K562 (cell line): ENCODE results near the gene SLC49A3. TPM values are rescaled to one million over a fixed set of nuclear protein-coding genes. Genes with fewer than 3 reads are reported as not detected.

Source experiments
- ATAC-seq: fragments of 200-7000 bp; cut with Tn5 transposase; 3 replicates; pipeline ENCODE4 v1.9.1; 2020; ENCODE audit warnings: moderate library complexity
- BruUV-seq: library from RNA; stranded (reverse); fragments of 400-500 nt; replicated peaks from 2 replicates; lab custom pipeline; 2021; lab: Mats Ljungman, UMichigan
- CTCF ChIA-PET: fragments of 300-600 bp; formaldehyde crosslinking; extraction: SDS; loops from one replicate; lab custom pipeline; 2021; ENCODE audit warnings: low intra/inter-chr PET ratio; lab: Yijun Ruan, JAX
- POLR2A ChIA-PET: fragments of 300-600, 350-650 bp; sonication (Branson Sonifier 250); formaldehyde crosslinking; extraction: SDS; loops from one replicate; lab custom pipeline; 2021; ENCODE audit warnings: antibody characterized with exemption, inconsistent platforms; lab: Yijun Ruan, JAX
- DNase-seq, 4 experiments: peaks; one replicate each; pipeline versions ENCODE4 v3.0.0 to v3.0.0-alpha.2; 2011 to 2018; ENCODE audit warnings: low spot score in 3 of 4, mixed read lengths in 3 of 4; ENCODE audit errors: extremely low read depth in 1 of 4
- FAIRE-seq: peaks from 2 replicates; lab custom pipeline; 2011; peaks lifted over from hg19 to GRCh38; lab: Jason Lieb, UNC
- H2AFZ ChIP-seq: 2 replicates; pipeline ENCODE4 v1.6.0; 2011; ENCODE audit warnings: low read depth, low read length, control low read depth, inconsistent platforms
- H3K27ac ChIP-seq: fragments of 200-600 bp; 3 replicates; pipeline ENCODE4 v1.8.0; 2011; ENCODE audit warnings: low read depth, mild to moderate bottlenecking, control low read depth, inconsistent platforms, low read length, moderate library complexity, mixed read lengths; ENCODE audit errors: extremely low read depth
- H3K27me3 ChIP-seq, 2 experiments: fragments of 300-600 bp in 1 of 2; 2 replicates in 1 of 2; 3 replicates in 1 of 2; pipeline versions ENCODE4 v1.6.0 to v1.8.0; 2011; ENCODE audit warnings: inconsistent platforms in 2 of 2, low read length in 2 of 2, mild to moderate bottlenecking in 1 of 2, mixed read lengths in 1 of 2, moderate library complexity in 1 of 2; ENCODE audit not compliant: control insufficient read depth in 2 of 2, insufficient read depth in 2 of 2
- H3K36me3 ChIP-seq: fragments of 300-600 bp; 3 replicates; pipeline ENCODE4 v1.8.0; 2011; ENCODE audit warnings: mild to moderate bottlenecking, low read length, inconsistent platforms; ENCODE audit not compliant: control insufficient read depth, insufficient read depth
- H3K4me1 ChIP-seq, 2 experiments: fragments of 200-600 bp in 1 of 2; replicated peaks in 1 of 2; 2 replicates in 1 of 2; 3 replicates in 1 of 2; pipeline versions ENCODE4 v1.5.1 to v1.8.0; 2011; ENCODE audit warnings: inconsistent platforms in 2 of 2, low read length in 2 of 2, mild to moderate bottlenecking in 1 of 2, mixed read lengths in 1 of 2, moderate library complexity in 1 of 2; ENCODE audit not compliant: control insufficient read depth in 2 of 2, insufficient read depth in 2 of 2
- H3K4me2 ChIP-seq: 2 replicates; pipeline ENCODE4 v1.6.1; 2011; ENCODE audit warnings: low read length, control low read depth, inconsistent platforms, mixed read lengths; ENCODE audit not compliant: insufficient read depth
- H3K4me3 ChIP-seq: fragments of 200-600 bp; sonication (generic), shearing (Covaris generic); 2 replicates; pipeline ENCODE4 v1.5.1; 2016; ENCODE audit warnings: control low read depth, inconsistent platforms
- H3K79me2 ChIP-seq: fragments of 200-600 bp; 3 replicates; pipeline ENCODE4 v1.8.0; 2011; ENCODE audit warnings: low read length, inconsistent platforms; ENCODE audit not compliant: control insufficient read depth, insufficient read depth
- H3K9ac ChIP-seq, 2 experiments: 2 replicates each; pipeline versions ENCODE4 v1.6.0 to v1.6.1; 2011; ENCODE audit warnings: low read depth in 2 of 2, low read length in 2 of 2, control low read depth in 1 of 2, inconsistent platforms in 1 of 2, mild to moderate bottlenecking in 1 of 2, mixed read lengths in 1 of 2; ENCODE audit not compliant: insufficient read depth in 1 of 2
- H3K9me1 ChIP-seq: one replicate; pipeline ENCODE4 v1.6.0; 2011; ENCODE audit warnings: inconsistent platforms, mild to moderate bottlenecking, low read length, moderate library complexity; ENCODE audit not compliant: control insufficient read depth, insufficient read depth
- H3K9me3 ChIP-seq: replicated peaks from 2 replicates; pipeline ENCODE4 v1.5.1; 2011; ENCODE audit warnings: low read depth, low read length, inconsistent platforms; ENCODE audit not compliant: control insufficient read depth, insufficient read depth
- H4K20me1 ChIP-seq: replicated peaks from 2 replicates; pipeline ENCODE4 v1.6.1; 2011; ENCODE audit warnings: low read length, inconsistent platforms, mixed read lengths; ENCODE audit not compliant: control insufficient read depth, insufficient read depth
- GATAD2B ChIP-seq: fragments of 450-650 bp; IDR thresholded peaks from 2 replicates; pipeline ENCODE4 v1.6.1; 2017; ENCODE audit warnings: mild to moderate bottlenecking, borderline replicate concordance
- NFE2 ChIP-seq: IDR thresholded peaks from 2 replicates; pipeline ENCODE4 v1.6.1; 2014; ENCODE audit warnings: antibody characterized with exemption, low read depth
- RERE ChIP-seq: sonication (generic); formaldehyde crosslinking; IDR thresholded peaks from 2 replicates; pipeline ENCODE4 v1.8.0; 2023; ENCODE audit warnings: missing genetic modification reagents, mild to moderate bottlenecking, borderline replicate concordance
- VEZF1 ChIP-seq: fragments of 200-800 bp; sonication (Bioruptor generic); IDR thresholded peaks from 2 replicates; pipeline ENCODE4 v1.6.1; 2017; ENCODE audit warnings: missing genetic modification characterization, missing compliant biosample characterization
- ZNF165 ChIP-seq: fragments of 250-450 bp; sonication (Bioruptor Pico); IDR thresholded peaks from 2 replicates; pipeline ENCODE4 v1.4.0; 2020; ENCODE audit warnings: borderline replicate concordance
- ZNF175 ChIP-seq: fragments of 200-800 bp; sonication (Bioruptor generic); IDR thresholded peaks from 2 replicates; pipeline ENCODE4 v1.6.1; 2016; ENCODE audit warnings: low read depth, mild to moderate bottlenecking, missing genetic modification characterization, missing compliant biosample characterization
- ZNF263 ChIP-seq: sonication (generic); formaldehyde crosslinking; IDR thresholded peaks from 2 replicates; pipeline ENCODE4 v1.8.0; 2022; ENCODE audit warnings: mild to moderate bottlenecking, missing genetic modification reagents, borderline replicate concordance
- ZNF639 ChIP-seq, 2 experiments: fragments of 200-800 bp in 1 of 2; sonication (Bioruptor generic) in 1 of 2; sonication (generic) in 1 of 2; formaldehyde crosslinking in 1 of 2; IDR thresholded peaks in 1 of 2; conservative IDR thresholded peaks in 1 of 2; 2 replicates each; pipeline versions ENCODE4 v1.5.0 to v1.6.1; 2016 to 2020; ENCODE audit warnings: missing compliant biosample characterization in 1 of 2, missing genetic modification characterization in 1 of 2, missing genetic modification reagents in 1 of 2
- WGBS: fragments of 100-300 bp; shearing (Covaris generic); methylation state at CpG from one replicate; pipeline ENCODE4 v1.1.6; 2016; ENCODE audit warnings: low coverage, mixed read lengths; ENCODE audit not compliant: insufficient coverage; ENCODE audit errors: missing lambda C conversion rate; 5-methylcytosine and 5-hydroxymethylcytosine counted together
- in situ Hi-C: fragments of 300-500 bp; cut with MboI; formaldehyde crosslinking; loops from 4 replicates; pipeline ENCODE4 v1.15.0; 2018; ENCODE audit warnings: inconsistent platforms, mixed read lengths
- intact Hi-C: fragments of 100-400 bp; cut with micrococcal nuclease; formaldehyde crosslinking; loops from 2 replicates; pipeline ENCODE4 v1.14.2; 2022
- polyA plus RNA-seq, 8 experiments: library from polyadenylated mRNA; depleted of rRNA in 4 of 8; stranded (reverse) in 5 of 8; unstranded in 3 of 8; fragments of >200 nt; fragmentation: Nextera tagmentation in 2 of 8; fragmentation: Illumina TruSeq in 1 of 8; extraction: Ambion mirVana in 2 of 8; extraction: Trizol in 1 of 8; gene quantifications; 2 replicates each; pipeline versions ENCODE4 v1.2.1 to v1.2.3, GENCODE V29; 2011 to 2014; ENCODE audit warnings: inconsistent platforms in 1 of 8, missing spikeins in 1 of 8
- total RNA-seq, 7 experiments: library from RNA; depleted of rRNA in 6 of 7; stranded (reverse); fragments of >200 nt in 6 of 7; fragmentation: Illumina TruSeq in 2 of 7; extraction: Trizol in 2 of 7; gene quantifications; 2 replicates each; pipeline versions ENCODE4 v1.2.1 to v1.2.3, GENCODE V29; 2011 to 2021; ENCODE audit warnings: low replicate concordance in 1 of 7

SLC49A3 gene
- total and polyA plus RNA-seq, 9 of the 15 experiments (the other 6 are each of a cell fraction or from before 2014, with no cell fraction given) = 0.24 to 0.41 TPM; not detected in 7

GRCh38 chr4:687971-688853 is 739 bp downstream of the SLC49A3 start:
- intact Hi-C loops = loop anchor here (1.0 to 10.0 kb wide), 3 partner anchors 17 to 297 kb away; partner anchors contain the start of genes IDUA and PCGF3
- DNase-seq = no peak
- WGBS = 80% methylated on average over 17 of the region's 26 CpGs
- H3K9me1 ChIP-seq = no peaks in the 10 kb centered on the region
- H4K20me1 ChIP-seq = 0 out of 2 replicates have a peak, but pooled peaks cover 4% of the 10 kb centered on the region
- POLR2A ChIA-PET = no interaction called here
- peak overlapping the region; percentile 28; the same call in 1 of the 2 replicates for H3K4me3 ChIP-seq
- ATAC-seq = peak; percentile 2; the same call in 1 of the 3 replicates
- peak overlapping the region; percentile 87 for H2AFZ ChIP-seq
- CTCF ChIA-PET = no interaction called here
- H3K36me3 ChIP-seq = no peaks in the 10 kb centered on the region
- no peak for FAIRE-seq
- H3K9me3 ChIP-seq = no peaks in the 10 kb centered on the region
- no TSS peak for BruUV-seq
- in situ Hi-C loops = no loop called here
- H3K4me2 ChIP-seq = peak overlapping the region; percentile 82
- peak overlapping the region; percentile 78 for H3K27ac ChIP-seq
- H3K79me2 ChIP-seq = peaks cover 7% of the 10 kb centered on the region; the same call in 2 of the 3 replicates
- TF ChIP-seq ZNF263 (0 out of 2 replicates have a peak, but pooled peaks have one; percentile 7), ZNF639 (CRISPR knock-in tag; conservative IDR thresholded peaks at IDR 0.05 in 1 of 2, IDR thresholded peaks at IDR 0.05 in 1 of 2) (peak in 1 of 2 experiments; percentile 19; a peak in 1 of 4 replicates), ZNF165 (CRISPR knock-in tag) (no peak), RERE (CRISPR knock-in tag) (0 out of 2 replicates have a peak, but pooled peaks have one; percentile 17), ZNF175 (CRISPR knock-in tag) (no peak), VEZF1 (0 out of 2 replicates have a peak, but pooled peaks have one; percentile 21), NFE2 (0 out of 2 replicates have a peak, but pooled peaks have one; percentile 18), GATAD2B (no peak)
- H3K27me3 ChIP-seq = no peaks in the 10 kb centered on the region
- H3K9ac ChIP-seq = peak overlapping the region; percentile 62 to 82
- peaks cover 26 to 73% of the 10 kb centered on the region in 2 experiments for H3K4me1 ChIP-seq
